Testis (tissue), 3 donors: ENCODE measurements around the gene RANBP17. TPM values are rescaled to one million over a fixed set of nuclear protein-coding genes. Genes with fewer than 3 reads are reported as not detected.
"Not testable (repeated sequence)": the region's sequence is repeated elsewhere in the genome, so short reads cannot be mapped to it uniquely, and the experiment has no call there.

Experiments
- DNase-seq: peaks from one replicate; pipeline ENCODE4 v3.0.0-alpha.2; 2019
- H3K27ac ChIP-seq, 2 donors: fragments of 200-600 bp; sonication (generic); one replicate each; pipeline ENCODE4 v1.5.1; 2019
- H3K27me3 ChIP-seq: fragments of 200-600 bp; sonication (generic); one replicate; pipeline ENCODE4 v1.5.1; 2019
- H3K36me3 ChIP-seq: fragments of 200-600 bp; sonication (generic); one replicate; pipeline ENCODE4 v1.5.1; 2017; ENCODE audit warnings: low read depth; ENCODE audit errors: missing control alignments
- H3K4me1 ChIP-seq: fragments of 200-600 bp; sonication (generic); one replicate; pipeline ENCODE4 v1.5.1; 2019
- H3K4me3 ChIP-seq, 2 donors: fragments of 200-600 bp; sonication (generic); one replicate each; pipeline ENCODE4 v1.5.1; 2017 to 2019
- H3K9me3 ChIP-seq: fragments of 200-600 bp; sonication (generic); one replicate; pipeline ENCODE4 v1.5.1; 2017
- CTCF ChIP-seq, 3 experiments: fragments of 450-650 bp in 2 of 3; fragments of 200-600 bp in 1 of 3; sonication (generic) in 1 of 3; IDR thresholded peaks; one replicate each; pipeline ENCODE4 v1.5.1; 2016 to 2019; ENCODE audit warnings: antibody characterized with exemption in 3 of 3, mild to moderate bottlenecking in 2 of 3, moderate library complexity in 1 of 3
- POLR2A ChIP-seq: fragments of 450-650 bp; IDR thresholded peaks from one replicate; pipeline ENCODE4 v1.6.1; 2017; ENCODE audit warnings: antibody characterized with exemption, mild to moderate bottlenecking, moderate library complexity
- WGBS, 2 donors: methylation state at CpG; one replicate each; pipeline ENCODE4 v1.1.5; 2018; 5-methylcytosine and 5-hydroxymethylcytosine counted together
- intact Hi-C: fragments of 100-400 bp; cut with DNase I; formaldehyde crosslinking; loops from one replicate; pipeline ENCODE4 v1.15.1; 2023; ENCODE audit warnings: low total_unique reads
- polyA plus RNA-seq: library from polyadenylated mRNA; stranded (reverse); fragments of 350-450 nt; fragmentation: Illumina TruSeq; extraction: RNeasy Lipid Tissue Mini Kit (QIAGEN cat#74804); gene quantifications from one replicate; pipeline ENCODE4 v1.2.3, GENCODE V29; 2014; ENCODE audit warnings: low read depth, low replicate concordance; ENCODE audit not compliant: insufficient read depth
- total RNA-seq, 2 donors: library from RNA; depleted of rRNA; stranded (reverse); fragments of >200 nt; gene quantifications; one replicate each; pipeline ENCODE4 v1.2.3, GENCODE V29; 2016

RANBP17 gene
- total and polyA plus RNA-seq, 3 donors from 2014 or later: 34.1 to 63.9 (median 58.2) TPM

GRCh38 chr5:170867825-170868224 is 6.0 kb downstream of the RANBP17 start:
- 75 to 85% methylated on average over 1 of the region's 1 CpG for WGBS, 2 donors
- intact Hi-C loops: no loop called here
- H3K4me3 ChIP-seq: no peak overlapping the region
- no peaks in the 10 kb centered on the region for H3K36me3 ChIP-seq
- TF ChIP-seq CTCF (IDR thresholded peaks at IDR 0.05) (no peak), POLR2A (no peak)
- H3K27ac ChIP-seq: no peak overlapping the region
- H3K4me1 ChIP-seq: no peaks in the 10 kb centered on the region
- no peak for DNase-seq
- H3K27me3 ChIP-seq: no peaks in the 10 kb centered on the region
- H3K9me3 ChIP-seq: no peaks in the 10 kb centered on the region

GRCh38 chr5:170870390-170870789 is 8.6 kb downstream of the RANBP17 start:
- intact Hi-C loops, H3K27me3 ChIP-seq, H3K4me1 ChIP-seq, DNase-seq, H3K27ac ChIP-seq, H3K9me3 ChIP-seq, H3K4me3 ChIP-seq, H3K36me3 ChIP-seq: not testable (repeated sequence)

GRCh38 chr5:170874017-170874416 is 12.2 kb downstream of the RANBP17 start:
- intact Hi-C loops: no loop called here
- H3K36me3 ChIP-seq: no peaks in the 10 kb centered on the region
- TF ChIP-seq CTCF (IDR thresholded peaks at IDR 0.05): no peak
- no peak for TF ChIP-seq POLR2A
- no peak overlapping the region for H3K4me3 ChIP-seq
- no peak for DNase-seq
- H3K27ac ChIP-seq: no peak overlapping the region
- H3K27me3 ChIP-seq: no peaks in the 10 kb centered on the region
- no peaks in the 10 kb centered on the region for H3K9me3 ChIP-seq
- no peaks in the 10 kb centered on the region for H3K4me1 ChIP-seq
- 97 to 99% methylated on average over 2 of the region's 2 CpGs for WGBS, 2 donors

- no peaks in the 10 kb centered on the region for H3K27me3 ChIP-seq
- no peak overlapping the region for H3K4me3 ChIP-seq
- no peaks in the 10 kb centered on the region for H3K36me3 ChIP-seq
- intact Hi-C loops: no loop called here
- no peak overlapping the region for H3K27ac ChIP-seq
- H3K9me3 ChIP-seq: no peaks in the 10 kb centered on the region
- WGBS, 2 donors: 90 to 98% methylated on average over 4 of the region's 4 CpGs
- DNase-seq: no peak
- TF ChIP-seq POLR2A: no peak
- TF ChIP-seq CTCF (IDR thresholded peaks at IDR 0.05): no peak
- no peaks in the 10 kb centered on the region for H3K4me1 ChIP-seq
These were observed 14.0 kb downstream of the RANBP17 start for GRCh38 chr5:170875811-170876210.

- intact Hi-C loops: no loop called here
- Histone ChIP-seq H3K4me1 (no peaks in the 10 kb centered on the region), H3K27ac (no peak overlapping the region), H3K36me3 (no peaks in the 10 kb centered on the region), H3K9me3 (no peaks in the 10 kb centered on the region), H3K4me3 (no peak overlapping the region), H3K27me3 (no peaks in the 10 kb centered on the region)
- TF ChIP-seq CTCF (IDR thresholded peaks at IDR 0.05): no peak
- no peak for TF ChIP-seq POLR2A
- no peak for DNase-seq
- WGBS, 2 donors: 92 to 96% methylated on average over 2 of the region's 2 CpGs
These were observed 18.3 kb downstream of the RANBP17 start for GRCh38 chr5:170880084-170880483.
